Breast epithelium (tissue), 4 donors: ENCODE measurements around the gene SYNJ2. TPM values are rescaled to one million over a fixed set of nuclear protein-coding genes. Genes with fewer than 3 reads are reported as not detected.

Source experiments
- DNase-seq, 2 donors: peaks; one replicate each; pipeline ENCODE4 v3.0.0-alpha.2; 2019; ENCODE audit warnings: low spot score in 2 of 2
- H3K27ac ChIP-seq, 2 donors: fragments of 200-600 bp; sonication (generic) in 1 of 2; one replicate each; pipeline ENCODE4 v1.5.1; 2016 to 2019; ENCODE audit warnings: mild to moderate bottlenecking in 1 of 2
- H3K27me3 ChIP-seq, 2 donors: fragments of 200-600 bp; sonication (generic) in 1 of 2; one replicate each; pipeline versions ENCODE4 v1.5.1 to v1.6.0; 2017 to 2019; ENCODE audit warnings: control low read depth in 1 of 2, mild to moderate bottlenecking in 1 of 2
- H3K36me3 ChIP-seq: fragments of 200-600 bp; one replicate; pipeline ENCODE4 v1.5.1; 2019
- H3K4me1 ChIP-seq, 2 donors: fragments of 200-600 bp; sonication (generic); one replicate each; pipeline ENCODE4 v1.5.1; 2016 to 2019; ENCODE audit warnings: control low read depth in 1 of 2
- H3K4me3 ChIP-seq, 3 donors: fragments of 200-600 bp; sonication (generic); 1 replicate in 2 of 3; 2 replicates in 1 of 3; pipeline ENCODE4 v1.5.1; 2016 to 2019; ENCODE audit warnings: mild to moderate bottlenecking in 3 of 3, moderate library complexity in 2 of 3
- H3K9me3 ChIP-seq, 2 donors: fragments of 200-600 bp; sonication (generic) in 1 of 2; one replicate each; pipeline ENCODE4 v1.5.1; 2016 to 2019; ENCODE audit warnings: control low read depth in 1 of 2
- CTCF ChIP-seq, 3 donors: fragments of 450-650 bp; IDR thresholded peaks; one replicate each; pipeline ENCODE4 v1.5.1; 2016 to 2017; ENCODE audit warnings: antibody characterized with exemption in 3 of 3, mild to moderate bottlenecking in 3 of 3, moderate library complexity in 3 of 3
- POLR2A ChIP-seq: fragments of 450-650 bp; IDR thresholded peaks from one replicate; pipeline ENCODE4 v1.6.1; 2016; ENCODE audit warnings: antibody characterized with exemption, mild to moderate bottlenecking, moderate library complexity
- POLR2AphosphoS5 ChIP-seq, 3 donors: sonication (generic); formaldehyde crosslinking; IDR thresholded peaks; one replicate each; pipeline ENCODE4 v1.6.1; 2017; ENCODE audit warnings: antibody characterized with exemption in 3 of 3
- intact Hi-C: fragments of 100-400 bp; cut with DNase I; formaldehyde crosslinking; loops from one replicate; pipeline ENCODE4 v1.15.1; 2023; ENCODE audit warnings: low total_unique reads
- total RNA-seq, 3 donors: library from RNA; depleted of rRNA; stranded (reverse); fragments of >200 nt; gene quantifications; one replicate each; pipeline ENCODE4 v1.1.0, GENCODE V29; 2016

The SYNJ2 gene
- total RNA-seq, 3 donors from 2014 or later = 3.0 to 20.2 (median 15.7) TPM

GRCh38 chr6:158009935-158010585, 28.4 kb downstream of the SYNJ2 start:
- Histone ChIP-seq H3K36me3 (no peaks in the 10 kb centered on the region), H3K4me3 (no peak overlapping the region), H3K4me1 (peaks cover 3 to 30% of the 10 kb centered on the region in 2 donors), H3K27ac (peak overlapping the region; percentile 77 to 84), H3K9me3 (no peaks in the 10 kb centered on the region), H3K27me3 (no peaks in the 10 kb centered on the region)
- intact Hi-C loops = no loop called here
- DNase-seq = no peak
- TF ChIP-seq CTCF (IDR thresholded peaks at IDR 0.05) (no peak), POLR2AphosphoS5 (IDR thresholded peaks at IDR 0.05) (no peak), POLR2A (no peak)

- H3K9me3 ChIP-seq = no peaks in the 10 kb centered on the region
- H3K36me3 ChIP-seq = no peaks in the 10 kb centered on the region
- peaks cover 3 to 30% of the 10 kb centered on the region in 2 donors for H3K4me1 ChIP-seq
- DNase-seq = peak in 1 of 2 donors; percentile 51
- H3K4me3 ChIP-seq = no peak overlapping the region
- peak overlapping the region; percentile 77 to 84 for H3K27ac ChIP-seq
- TF ChIP-seq CTCF (IDR thresholded peaks at IDR 0.05) (no peak), POLR2AphosphoS5 (IDR thresholded peaks at IDR 0.05) (no peak), POLR2A (no peak)
- intact Hi-C loops = no loop called here
- no peaks in the 10 kb centered on the region for H3K27me3 ChIP-seq
Measured at GRCh38 chr6:158010591-158011477, 29.2 kb downstream of the SYNJ2 start.

GRCh38 chr6:158011478-158011920, 29.8 kb downstream of the SYNJ2 start:
- H3K36me3 ChIP-seq = no peaks in the 10 kb centered on the region
- H3K9me3 ChIP-seq = no peaks in the 10 kb centered on the region
- H3K27me3 ChIP-seq = no peaks in the 10 kb centered on the region
- peaks cover 4 to 30% of the 10 kb centered on the region in 2 donors for H3K4me1 ChIP-seq
- no peak for DNase-seq
- intact Hi-C loops = no loop called here
- H3K4me3 ChIP-seq = no peak overlapping the region
- peak overlapping the region; percentile 77 to 84 for H3K27ac ChIP-seq
- no peak for TF ChIP-seq POLR2AphosphoS5 (IDR thresholded peaks at IDR 0.05)
- TF ChIP-seq CTCF (IDR thresholded peaks at IDR 0.05) = no peak
- no peak for TF ChIP-seq POLR2A

- no peaks in the 10 kb centered on the region for H3K36me3 ChIP-seq
- H3K27me3 ChIP-seq = no peaks in the 10 kb centered on the region
- peaks cover 8 to 27% of the 10 kb centered on the region in 2 donors for H3K4me1 ChIP-seq
- H3K27ac ChIP-seq = peak overlapping the region; percentile 77 to 84
- no peaks in the 10 kb centered on the region for H3K9me3 ChIP-seq
- intact Hi-C loops = no loop called here
- H3K4me3 ChIP-seq = no peak overlapping the region
- TF ChIP-seq POLR2A = no peak
- no peak for TF ChIP-seq CTCF (IDR thresholded peaks at IDR 0.05)
- TF ChIP-seq POLR2AphosphoS5 (IDR thresholded peaks at IDR 0.05) = no peak
- no peak for DNase-seq
Measured at GRCh38 chr6:158011980-158012566, 30.4 kb downstream of the SYNJ2 start.
